SK-N-SH (cell line): ENCODE measurements around the gene CALCA. TPM values are rescaled to one million over a fixed set of nuclear protein-coding genes. Genes with fewer than 3 reads are reported as not detected.

Source experiments
- CTCF ChIA-PET: fragments of 300-600, 350-600 bp; formaldehyde crosslinking; extraction: SDS; loops from one replicate; lab custom pipeline; 2021; lab: Yijun Ruan, JAX
- POLR2A ChIA-PET: fragments of 350-600 bp; sonication (Branson Sonifier 250); formaldehyde crosslinking; extraction: SDS; loops from one replicate; lab custom pipeline; 2020; ENCODE audit warnings: antibody characterized with exemption, inconsistent platforms; lab: Yijun Ruan, JAX
- DNase-seq: peaks from one replicate; pipeline ENCODE4 v3.0.0; 2012
- H2AFZ ChIP-seq: fragments of 200-600 bp; sonication (generic); 2 replicates; pipeline ENCODE4 v1.8.1; 2016; ENCODE audit warnings: antibody characterized with exemption, mild to moderate bottlenecking, low read depth
- H3F3A ChIP-seq: fragments of 200-600 bp; sonication (generic); replicated peaks from 2 replicates; pipeline ENCODE3; 2016; ENCODE audit warnings: antibody characterized with exemption, mild to moderate bottlenecking; ENCODE audit not compliant: insufficient read depth
- H3K27ac ChIP-seq, 2 experiments: fragments of 200-500 bp in 1 of 2; fragments of 200-600 bp in 1 of 2; sonication (Bioruptor generic) in 1 of 2; sonication (generic), shearing (Covaris generic) in 1 of 2; 2 replicates each; pipeline versions ENCODE4 v1.5.1 to v1.6.1; 2014 to 2016; ENCODE audit warnings: low read depth in 2 of 2, inconsistent platforms in 1 of 2, low read length in 1 of 2, mild to moderate bottlenecking in 1 of 2, mixed read lengths in 1 of 2
- H3K27me3 ChIP-seq: fragments of 200-600 bp; sonication (generic), shearing (Covaris generic); 2 replicates; pipeline ENCODE4 v1.6.1; 2016; ENCODE audit warnings: mixed run types; ENCODE audit not compliant: insufficient read depth
- H3K36me3 ChIP-seq, 2 experiments: fragments of 200-500 bp in 1 of 2; fragments of 200-600 bp in 1 of 2; sonication (Bioruptor generic) in 1 of 2; sonication (generic) in 1 of 2; replicated peaks in 1 of 2; 2 replicates each; pipeline versions ENCODE3 to v1.5.1; 2014 to 2016; ENCODE audit warnings: low read length in 1 of 2, mild to moderate bottlenecking in 1 of 2; ENCODE audit not compliant: insufficient read depth in 2 of 2, control insufficient read depth in 1 of 2
- H3K4me1 ChIP-seq, 2 experiments: fragments of 200-500 bp in 1 of 2; fragments of 200-600 bp in 1 of 2; sonication (Bioruptor generic) in 1 of 2; sonication (generic), shearing (Covaris generic) in 1 of 2; 2 replicates each; pipeline versions ENCODE4 v1.5.1 to v1.6.1; 2014 to 2016; ENCODE audit warnings: low read depth in 1 of 2, low read length in 1 of 2, mixed run types in 1 of 2; ENCODE audit not compliant: insufficient read depth in 2 of 2, control insufficient read depth in 1 of 2
- H3K4me2 ChIP-seq: fragments of 200-600 bp; sonication (generic), shearing (Covaris generic); 2 replicates; pipeline ENCODE4 v1.6.1; 2017; ENCODE audit warnings: mixed run types
- H3K4me3 ChIP-seq, 2 experiments: fragments of 200-500 bp in 1 of 2; fragments of 200-600 bp in 1 of 2; sonication (Bioruptor generic) in 1 of 2; sonication (generic), shearing (Covaris generic) in 1 of 2; 2 replicates each; pipeline versions ENCODE4 v1.5.1 to v1.8.1; 2014 to 2016; ENCODE audit warnings: low read depth in 2 of 2, inconsistent platforms in 1 of 2, low read length in 1 of 2, mild to moderate bottlenecking in 1 of 2, mixed read lengths in 1 of 2, moderate library complexity in 1 of 2
- H3K79me2 ChIP-seq: fragments of 200-600 bp; sonication (generic); 2 replicates; pipeline ENCODE4 v1.8.1; 2017; ENCODE audit warnings: mild to moderate bottlenecking; ENCODE audit not compliant: insufficient read depth
- H3K9ac ChIP-seq: fragments of 200-600 bp; sonication (generic); 2 replicates; pipeline ENCODE4 v1.6.1; 2017; ENCODE audit warnings: mixed run types
- H3K9me2 ChIP-seq: fragments of 200-600 bp; sonication (generic); 2 replicates; pipeline ENCODE4 v1.6.1; 2017; ENCODE audit warnings: mixed run types
- H3K9me3 ChIP-seq: fragments of 200-600 bp; sonication (generic); 2 replicates; pipeline ENCODE4 v1.6.1; 2017; ENCODE audit warnings: mixed run types, mild to moderate bottlenecking, moderate library complexity
- H4K20me1 ChIP-seq: fragments of 200-600 bp; sonication (generic); 2 replicates; pipeline ENCODE4 v1.6.1; 2017; ENCODE audit warnings: mild to moderate bottlenecking, mixed run types; ENCODE audit not compliant: insufficient read depth
- ELF1 ChIP-seq: IDR thresholded peaks from 2 replicates; pipeline ENCODE4 v1.4.0; 2012
- EP300 ChIP-seq, 2 experiments: IDR thresholded peaks; 2 replicates each; pipeline versions ENCODE4 v1.4.0 to v1.6.1; 2012; ENCODE audit warnings: borderline replicate concordance in 1 of 2, low read depth in 1 of 2, low read length in 1 of 2
- FOSL2 ChIP-seq: IDR thresholded peaks from 2 replicates; pipeline ENCODE4 v1.4.0; 2012; ENCODE audit warnings: low read depth, mild to moderate bottlenecking, moderate library complexity, borderline replicate concordance
- FOXJ3 ChIP-seq: sonication (generic); formaldehyde crosslinking; IDR thresholded peaks from 2 replicates; pipeline ENCODE4 v1.5.1; 2020; ENCODE audit warnings: mild to moderate bottlenecking, missing genetic modification reagents
- GABPA ChIP-seq: IDR thresholded peaks from 2 replicates; pipeline ENCODE4 v1.4.0; 2012; ENCODE audit warnings: low read depth, mild to moderate bottlenecking
- JUND ChIP-seq: IDR thresholded peaks from 2 replicates; pipeline ENCODE4 v1.4.0; 2012
- MEF2A ChIP-seq: IDR thresholded peaks from 2 replicates; pipeline ENCODE4 v1.4.0; 2012; ENCODE audit warnings: low read depth, borderline replicate concordance
- NRF1 ChIP-seq: IDR thresholded peaks from 2 replicates; pipeline ENCODE4 v1.6.1; 2012; ENCODE audit warnings: low read depth, mild to moderate bottlenecking, low read length
- REST ChIP-seq: IDR thresholded peaks from 2 replicates; pipeline ENCODE4 v1.6.1; 2012; ENCODE audit warnings: mild to moderate bottlenecking, low read depth, low read length, moderate library complexity
- RFX5 ChIP-seq: IDR thresholded peaks from 2 replicates; pipeline ENCODE4 v1.6.1; 2012; ENCODE audit warnings: mild to moderate bottlenecking, improper control_type of control experiment, low read length
- RXRA ChIP-seq: IDR thresholded peaks from 2 replicates; pipeline ENCODE4 v1.4.0; 2012; ENCODE audit warnings: low read depth, mild to moderate bottlenecking, borderline replicate concordance
- SIN3A ChIP-seq: IDR thresholded peaks from 2 replicates; pipeline ENCODE4 v1.6.1; 2012; ENCODE audit warnings: low read depth, mild to moderate bottlenecking, low read length, moderate library complexity, borderline replicate concordance
- TCF12 ChIP-seq: IDR thresholded peaks from 2 replicates; pipeline ENCODE4 v1.4.0; 2012
- TEAD4 ChIP-seq: IDR thresholded peaks from 2 replicates; pipeline ENCODE4 v1.4.0; 2012; ENCODE audit warnings: mild to moderate bottlenecking, borderline replicate concordance; ENCODE audit not compliant: insufficient read depth
- YY1 ChIP-seq: IDR thresholded peaks from 2 replicates; pipeline ENCODE4 v1.4.0; 2012; ENCODE audit warnings: low read depth, mild to moderate bottlenecking
- polyA plus RNA-seq, 3 experiments: library from polyadenylated mRNA; depleted of rRNA; stranded (reverse); fragments of >200 nt; gene quantifications; 2 replicates each; pipeline ENCODE4 v1.2.3, GENCODE V29; 2012
- TF ChIP-seq, protein P1 (sequence below): IDR thresholded peaks from 2 replicates; pipeline ENCODE4; 2012
- TF ChIP-seq, protein P2 (sequence below): IDR thresholded peaks from 2 replicates; pipeline ENCODE4 v1.4.0; 2012; ENCODE audit warnings: low read depth, borderline replicate concordance

CALCA gene
- polyA plus RNA-seq, 1 of the 3 experiments (the other 2 are of a cell fraction): not detected

GRCh38 chr11:14927146-14927545, 45.0 kb downstream of the CALCA start:
- Histone ChIP-seq H3K4me2 (no peak overlapping the region), H4K20me1 (no peaks in the 10 kb centered on the region), H2AFZ (no peak overlapping the region), H3K27ac (no peak overlapping the region), H3K9me3 (no peaks in the 10 kb centered on the region), H3F3A (no peaks in the 10 kb centered on the region), H3K36me3 (no peaks in the 10 kb centered on the region), H3K4me1 (no peaks in the 10 kb centered on the region), H3K9me2 (no peaks in the 10 kb centered on the region), H3K9ac (no peak overlapping the region), H3K79me2 (no peaks in the 10 kb centered on the region), H3K4me3 (no peak overlapping the region), H3K27me3 (no peaks in the 10 kb centered on the region)
- no peak for DNase-seq
- ChIA-PET CTCF (interaction anchor here (1.4 to 1.7 kb wide), 3 partner anchors 19 to 148 kb away, joined by 3 to 7 read pairs (median 3); no protein-coding TSS in a partner anchor), POLR2A (no interaction called here)
- TF ChIP-seq RXRA (no peak), NRF1 (no peak), REST (no peak), MEF2A (no peak), TEAD4 (no peak), EP300 (IDR thresholded peaks at IDR 0.05; ENCODE audit: borderline replicate concordance in 1 of 2, low read depth in 1 of 2, low read length in 1 of 2) (no peak), ELF1 (no peak), FOSL2 (no peak), SIN3A (no peak), YY1 (no peak), GABPA (no peak), TCF12 (no peak), RFX5 (no peak), FOXJ3 (CRISPR knock-in tag) (no peak), JUND (no peak)
- TF ChIP-seq, protein P1, sequence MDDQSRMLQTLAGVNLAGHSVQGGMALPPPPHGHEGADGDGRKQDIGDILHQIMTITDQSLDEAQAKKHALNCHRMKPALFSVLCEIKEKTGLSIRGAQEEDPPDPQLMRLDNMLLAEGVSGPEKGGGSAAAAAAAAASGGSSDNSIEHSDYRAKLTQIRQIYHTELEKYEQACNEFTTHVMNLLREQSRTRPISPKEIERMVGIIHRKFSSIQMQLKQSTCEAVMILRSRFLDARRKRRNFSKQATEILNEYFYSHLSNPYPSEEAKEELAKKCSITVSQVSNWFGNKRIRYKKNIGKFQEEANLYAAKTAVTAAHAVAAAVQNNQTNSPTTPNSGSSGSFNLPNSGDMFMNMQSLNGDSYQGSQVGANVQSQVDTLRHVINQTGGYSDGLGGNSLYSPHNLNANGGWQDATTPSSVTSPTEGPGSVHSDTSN: no peak
- TF ChIP-seq, protein P2, sequence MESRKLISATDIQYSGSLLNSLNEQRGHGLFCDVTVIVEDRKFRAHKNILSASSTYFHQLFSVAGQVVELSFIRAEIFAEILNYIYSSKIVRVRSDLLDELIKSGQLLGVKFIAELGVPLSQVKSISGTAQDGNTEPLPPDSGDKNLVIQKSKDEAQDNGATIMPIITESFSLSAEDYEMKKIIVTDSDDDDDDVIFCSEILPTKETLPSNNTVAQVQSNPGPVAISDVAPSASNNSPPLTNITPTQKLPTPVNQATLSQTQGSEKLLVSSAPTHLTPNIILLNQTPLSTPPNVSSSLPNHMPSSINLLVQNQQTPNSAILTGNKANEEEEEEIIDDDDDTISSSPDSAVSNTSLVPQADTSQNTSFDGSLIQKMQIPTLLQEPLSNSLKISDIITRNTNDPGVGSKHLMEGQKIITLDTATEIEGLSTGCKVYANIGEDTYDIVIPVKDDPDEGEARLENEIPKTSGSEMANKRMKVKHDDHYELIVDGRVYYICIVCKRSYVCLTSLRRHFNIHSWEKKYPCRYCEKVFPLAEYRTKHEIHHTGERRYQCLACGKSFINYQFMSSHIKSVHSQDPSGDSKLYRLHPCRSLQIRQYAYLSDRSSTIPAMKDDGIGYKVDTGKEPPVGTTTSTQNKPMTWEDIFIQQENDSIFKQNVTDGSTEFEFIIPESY: no peak
